ENCODE data around the gene MARCHF4.

MARCHF4 gene

GRCh38 chr2:216351172-216351925 is 20.9 kb downstream of the MARCHF4 start:
- in situ Hi-C loops (cut with MboI; ENCODE audit: low sequenced_read_pairs, unreplicated experiment), result no loop called here
- TF ChIP-seq CTCF (IDR thresholded peaks at IDR 0.05; ENCODE audit: borderline replicate concordance, control extremely low read depth, extremely low read depth, insufficient read depth, missing control alignments), result no peak
- no peak for DNase-seq (ENCODE audit: low spot score)

GRCh38 chr2:216350214-216350791 is 22.0 kb downstream of the MARCHF4 start:
- in situ Hi-C loops (cut with MboI; ENCODE audit: low sequenced_read_pairs, unreplicated experiment), result no loop called here
- no peak for DNase-seq (ENCODE audit: low spot score)
- TF ChIP-seq CTCF (IDR thresholded peaks at IDR 0.05; ENCODE audit: borderline replicate concordance, control extremely low read depth, extremely low read depth, insufficient read depth, missing control alignments), result no peak

GRCh38 chr2:216349366-216349765 is 22.9 kb downstream of the MARCHF4 start:
- DNase-seq (ENCODE audit: low spot score), result no peak
- in situ Hi-C loops (cut with MboI; ENCODE audit: low sequenced_read_pairs, unreplicated experiment), result no loop called here
- TF ChIP-seq CTCF (IDR thresholded peaks at IDR 0.05; ENCODE audit: borderline replicate concordance, control extremely low read depth, extremely low read depth, insufficient read depth, missing control alignments), result no peak

GRCh38 chr2:216348756-216349308 is 23.5 kb downstream of the MARCHF4 start:
- no peak for DNase-seq (ENCODE audit: low spot score)
- in situ Hi-C loops (cut with MboI; ENCODE audit: low sequenced_read_pairs, unreplicated experiment), result no loop called here
- TF ChIP-seq CTCF (IDR thresholded peaks at IDR 0.05; ENCODE audit: borderline replicate concordance, control extremely low read depth, extremely low read depth, insufficient read depth, missing control alignments), result no peak

GRCh38 chr2:216346781-216347180 is 25.5 kb downstream of the MARCHF4 start:
- in situ Hi-C loops (cut with MboI; ENCODE audit: low sequenced_read_pairs, unreplicated experiment), result no loop called here
- TF ChIP-seq CTCF (IDR thresholded peaks at IDR 0.05; ENCODE audit: borderline replicate concordance, control extremely low read depth, extremely low read depth, insufficient read depth, missing control alignments), result no peak
- no peak for DNase-seq (ENCODE audit: low spot score)

- in situ Hi-C loops (cut with MboI; ENCODE audit: low sequenced_read_pairs, unreplicated experiment), result no loop called here
- TF ChIP-seq CTCF (IDR thresholded peaks at IDR 0.05; ENCODE audit: borderline replicate concordance, control extremely low read depth, extremely low read depth, insufficient read depth, missing control alignments), result no peak
- DNase-seq (ENCODE audit: low spot score), result no peak
These were observed 26.4 kb downstream of the MARCHF4 start for GRCh38 chr2:216345846-216346245.

Measured in GM13976 (cell line).